ENCODE measurements around the gene PRODH.
"Not testable (repeated sequence)": the region's sequence is repeated elsewhere in the genome, so short reads cannot be mapped to it uniquely, and the experiment has no call there.

PRODH gene

GRCh38 chr22:18971321-18971751, 35.2 kb upstream of the PRODH start:
- H3K27ac ChIP-seq: no peak overlapping the region
- CTCF ChIA-PET: no interaction called here
- TF ChIP-seq CTCF (conservative IDR thresholded peaks at IDR 0.05; ENCODE audit: low read depth): no peak
- POLR2A ChIA-PET (ENCODE audit: low non-redundant PET): no interaction called here
- DNase-seq (ENCODE audit: low spot score): no peak

DNA sequence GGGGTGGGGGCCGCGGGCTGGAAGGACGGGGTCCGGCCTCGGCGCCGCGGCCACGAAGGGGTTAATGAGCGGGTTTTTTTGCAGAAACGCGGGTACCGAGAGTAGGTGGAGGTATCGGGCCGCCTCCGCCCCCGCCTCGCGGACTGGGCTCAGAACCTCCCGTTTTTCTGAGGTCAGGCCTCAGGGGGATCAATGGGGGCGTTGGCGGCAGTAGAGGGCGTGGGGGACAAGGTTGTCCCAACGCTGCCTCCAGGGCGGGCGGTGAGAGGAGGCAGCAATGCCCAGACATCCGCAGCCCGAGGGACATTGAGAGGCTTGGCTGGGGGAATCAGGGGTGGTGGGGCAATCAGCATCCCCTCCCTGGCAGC, 34.8 kb upstream of the PRODH start:
- ChIA-PET POLR2A (ENCODE audit: low non-redundant PET) (no interaction called here), CTCF (no interaction called here)
- H3K27ac ChIP-seq: no peak overlapping the region
- TF ChIP-seq CTCF (conservative IDR thresholded peaks at IDR 0.05; ENCODE audit: low read depth): no peak
- DNase-seq (ENCODE audit: low spot score): no peak

DNA sequence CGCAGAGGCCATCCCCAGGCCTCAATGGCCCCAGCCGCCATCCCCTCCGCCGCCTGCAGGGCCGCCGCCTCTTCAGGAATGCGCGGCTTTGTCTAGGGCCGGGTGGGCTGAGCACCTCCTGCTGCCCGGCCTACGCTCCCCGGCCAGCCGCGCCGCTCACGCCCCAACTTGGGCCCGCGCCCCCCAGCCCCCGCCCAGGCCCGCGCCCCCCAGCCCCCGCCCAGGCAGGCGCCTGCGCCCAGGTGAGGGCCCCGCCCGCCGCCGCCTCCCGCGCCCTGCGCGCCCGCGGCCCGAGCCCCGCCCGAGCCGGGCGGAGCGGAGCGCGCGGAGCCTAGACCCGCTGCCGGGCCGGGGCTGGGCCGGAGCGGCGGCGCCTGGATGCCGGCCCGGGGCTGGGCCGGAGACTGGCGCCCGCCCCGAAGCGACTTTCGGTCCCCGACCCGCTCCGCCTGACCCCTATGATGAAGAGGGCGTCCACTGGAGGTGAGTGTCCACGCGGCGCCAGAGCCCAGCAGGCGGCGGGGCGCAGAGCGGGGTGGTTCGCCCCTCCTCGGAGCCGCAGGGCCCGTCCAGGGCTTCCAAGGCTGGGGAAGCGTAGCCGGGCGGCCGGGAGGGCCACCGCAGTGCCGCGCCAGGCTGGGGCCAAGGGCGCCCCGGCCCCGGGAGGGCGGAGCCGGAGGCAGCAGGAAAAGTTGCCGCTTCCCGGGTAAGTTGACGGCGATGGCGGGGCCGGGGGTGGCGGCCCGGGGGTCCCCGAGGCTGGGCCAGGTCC, 34.3 kb upstream of the PRODH start:
- TF ChIP-seq CTCF (conservative IDR thresholded peaks at IDR 0.05; ENCODE audit: low read depth): no peak
- CTCF ChIA-PET: no interaction called here
- no peak for DNase-seq (ENCODE audit: low spot score)
- no peak overlapping the region for H3K27ac ChIP-seq
- POLR2A ChIA-PET (ENCODE audit: low non-redundant PET): no interaction called here

- H3K27ac ChIP-seq; CTCF ChIA-PET; POLR2A ChIA-PET (ENCODE audit: low non-redundant PET); DNase-seq (ENCODE audit: low spot score): not testable (repeated sequence)
Measured at GRCh38 chr22:18969158-18969942, 33.3 kb upstream of the PRODH start.

- ChIA-PET CTCF (interaction anchor here (0.6 kb wide), 1 partner anchor 277 kb away, joined by 7 read pairs; no protein-coding TSS in a partner anchor), POLR2A (ENCODE audit: low non-redundant PET) (no interaction called here)
Measured at GRCh38 chr22:18968011-18968749, 32.1 kb upstream of the PRODH start.

GRCh38 chr22:18967391-18968010, 31.4 kb upstream of the PRODH start:
- CTCF ChIA-PET: interaction anchor here (0.6 kb wide), 1 partner anchor 277 kb away, joined by 7 read pairs; no protein-coding TSS in a partner anchor
- DNase-seq (ENCODE audit: low spot score); POLR2A ChIA-PET (ENCODE audit: low non-redundant PET); H3K27ac ChIP-seq: not testable (repeated sequence)

More at GRCh38 chr22:18968011-18968749, 32.1 kb upstream of the PRODH start:
- TF ChIP-seq CTCF (conservative IDR thresholded peaks at IDR 0.05; ENCODE audit: low read depth): no peak
- no peak for DNase-seq (ENCODE audit: low spot score)
- H3K27ac ChIP-seq: no peak overlapping the region

DNA sequence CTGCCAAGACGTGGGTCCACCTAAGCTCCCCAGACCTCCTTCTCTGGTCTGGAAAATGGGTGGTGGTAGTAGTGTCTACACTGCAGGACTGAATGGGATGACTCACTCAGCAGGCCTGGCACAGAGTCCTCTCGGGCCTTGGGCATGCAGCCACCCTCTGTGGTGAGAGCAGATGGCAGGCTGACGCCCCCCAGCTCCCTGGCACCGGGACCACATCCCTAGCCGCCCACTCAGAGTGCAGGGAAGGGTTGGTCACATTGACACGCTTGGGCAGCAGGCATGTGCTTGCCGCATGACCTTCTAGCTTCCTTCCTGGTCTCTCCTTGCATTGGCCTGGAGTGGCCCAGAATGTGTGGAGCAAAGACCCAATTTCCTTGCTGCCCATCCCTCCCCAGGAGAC, 30.7 kb upstream of the PRODH start:
- POLR2A ChIA-PET (ENCODE audit: low non-redundant PET): no interaction called here
- TF ChIP-seq CTCF (conservative IDR thresholded peaks at IDR 0.05; ENCODE audit: low read depth): no peak
- H3K27ac ChIP-seq: no peak overlapping the region
- no peak for DNase-seq (ENCODE audit: low spot score)
- CTCF ChIA-PET: no interaction called here
